ENCODE results near the gene SPATA13.

DNA sequence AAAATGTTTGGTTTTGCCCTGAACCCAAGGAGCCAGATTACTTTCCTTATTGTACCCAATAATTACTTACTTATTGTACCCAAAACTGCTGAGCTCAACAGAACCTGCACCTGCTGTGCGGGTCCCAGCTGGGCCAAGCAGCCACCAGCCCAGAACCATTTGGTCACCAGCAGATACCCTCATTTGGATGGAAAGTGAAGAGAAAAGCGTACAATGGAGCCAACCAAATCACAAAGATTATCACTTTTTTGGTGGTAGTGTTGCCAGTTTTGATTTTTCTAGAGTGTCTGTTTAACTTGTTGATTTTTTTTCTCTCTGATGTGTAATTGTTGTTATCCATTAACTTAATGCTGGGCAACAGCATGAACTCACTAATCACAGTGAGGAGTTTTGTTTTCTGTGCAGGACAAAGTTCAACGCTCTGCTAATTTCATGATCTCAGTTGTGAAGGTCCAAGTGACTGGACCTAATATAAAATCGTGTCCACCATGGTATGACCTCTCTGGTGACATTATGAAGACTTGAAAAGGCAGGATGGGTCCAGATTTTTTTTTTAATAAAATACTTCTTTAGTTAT is 23.8 kb downstream of the SPATA13 start:
- TF ChIP-seq, protein P1, sequence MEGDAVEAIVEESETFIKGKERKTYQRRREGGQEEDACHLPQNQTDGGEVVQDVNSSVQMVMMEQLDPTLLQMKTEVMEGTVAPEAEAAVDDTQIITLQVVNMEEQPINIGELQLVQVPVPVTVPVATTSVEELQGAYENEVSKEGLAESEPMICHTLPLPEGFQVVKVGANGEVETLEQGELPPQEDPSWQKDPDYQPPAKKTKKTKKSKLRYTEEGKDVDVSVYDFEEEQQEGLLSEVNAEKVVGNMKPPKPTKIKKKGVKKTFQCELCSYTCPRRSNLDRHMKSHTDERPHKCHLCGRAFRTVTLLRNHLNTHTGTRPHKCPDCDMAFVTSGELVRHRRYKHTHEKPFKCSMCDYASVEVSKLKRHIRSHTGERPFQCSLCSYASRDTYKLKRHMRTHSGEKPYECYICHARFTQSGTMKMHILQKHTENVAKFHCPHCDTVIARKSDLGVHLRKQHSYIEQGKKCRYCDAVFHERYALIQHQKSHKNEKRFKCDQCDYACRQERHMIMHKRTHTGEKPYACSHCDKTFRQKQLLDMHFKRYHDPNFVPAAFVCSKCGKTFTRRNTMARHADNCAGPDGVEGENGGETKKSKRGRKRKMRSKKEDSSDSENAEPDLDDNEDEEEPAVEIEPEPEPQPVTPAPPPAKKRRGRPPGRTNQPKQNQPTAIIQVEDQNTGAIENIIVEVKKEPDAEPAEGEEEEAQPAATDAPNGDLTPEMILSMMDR (IDR thresholded peaks at IDR 0.05), result no peak
- TF ChIP-seq POLR2A (IDR thresholded peaks at IDR 0.05), result no peak
